ENCODE measurements around the gene SYT11.

Gene SYT11

DNA sequence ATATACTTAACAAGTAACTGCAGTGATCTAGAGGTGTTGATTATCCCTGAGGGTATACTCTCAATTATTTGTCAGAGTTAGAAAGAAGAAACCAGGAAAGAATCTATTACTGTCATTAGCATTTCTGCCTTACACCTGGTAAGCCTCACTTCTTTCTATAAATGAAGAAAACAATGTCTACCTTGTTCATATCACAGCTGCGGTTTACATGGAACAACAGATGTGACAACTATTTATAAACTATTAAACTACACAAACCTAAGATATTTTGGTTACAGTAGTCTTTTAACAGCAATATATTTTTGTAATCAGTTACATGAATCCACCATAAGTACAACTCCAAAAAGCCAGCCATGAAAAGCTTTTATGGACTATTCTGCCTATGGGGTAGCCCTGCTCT lies 43.0 kb upstream of the SYT11 start:
- Histone ChIP-seq H3K4me2 (ENCODE audit: low read depth, low read length) (peak overlapping the region; percentile 51), H3F3A (ENCODE audit: insufficient read depth, low read length) (peaks cover 19% of the 10 kb centered on the region), H3K4me1 (ENCODE audit: low read length) (peaks cover 25% of the 10 kb centered on the region), H3K36me3 (replicated peaks; ENCODE audit: insufficient read depth, low read length) (peaks cover 29% of the 10 kb centered on the region), H4K20me1 (ENCODE audit: insufficient read depth, low read length) (no peaks in the 10 kb centered on the region), H2AFZ (ENCODE audit: low read length) (no peak overlapping the region), H3K4me3 (ENCODE audit: low read length) (peak overlapping the region; percentile 25), H3K9me2 (replicated peaks; ENCODE audit: insufficient read depth, low read length) (no peaks in the 10 kb centered on the region), H3K9me3 (replicated peaks; ENCODE audit: insufficient read depth, low read length) (no peaks in the 10 kb centered on the region), H3K9ac (ENCODE audit: low read length) (peak overlapping the region; percentile 21; the same call in 1 of the 2 replicates), H3K27ac (ENCODE audit: low read length) (peak overlapping the region; percentile 73), H3K27me3 (replicated peaks; ENCODE audit: insufficient read depth, low read length) (no peaks in the 10 kb centered on the region), H3K79me2 (ENCODE audit: low read length) (0 out of 2 replicates have a peak, but pooled peaks cover 4% of the 10 kb centered on the region)
- DNase-seq, result peak; percentile 67
- TF ChIP-seq EZH2 (optimal IDR thresholded peaks at IDR 0.05; ENCODE audit: low read depth, low read length), result no peak
- no peak for TF ChIP-seq EZH2phosphoT487 (IDR thresholded peaks at IDR 0.05; ENCODE audit: low read length)
- TF ChIP-seq CTCF (IDR thresholded peaks at IDR 0.05; ENCODE audit: low read length), result no peak

DNA sequence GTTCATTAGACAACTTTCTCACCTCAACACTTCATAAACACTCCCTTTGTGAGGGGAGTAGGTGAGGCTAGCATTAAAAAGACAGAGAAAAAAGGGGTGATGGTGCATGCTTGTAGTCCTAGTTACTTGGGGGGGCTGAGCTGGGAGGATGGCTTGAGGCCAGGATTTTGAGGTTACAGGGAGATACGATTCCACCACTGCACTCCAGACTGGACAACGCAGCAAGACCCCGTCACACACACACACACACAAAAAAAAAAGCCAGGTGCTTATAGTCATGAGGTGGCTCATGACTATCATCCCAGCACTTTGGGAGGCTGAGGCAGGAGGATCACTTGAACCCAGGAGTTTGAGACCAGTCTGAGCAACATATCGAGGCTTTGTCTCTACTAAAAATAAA lies 31.9 kb upstream of the SYT11 start:
- Histone ChIP-seq H3K36me3 (replicated peaks; ENCODE audit: insufficient read depth, low read length) (no peaks in the 10 kb centered on the region; the same call in 1 of the 2 replicates), H3K4me3 (ENCODE audit: low read length) (no peak overlapping the region), H3K27ac (ENCODE audit: low read length) (no peak overlapping the region), H3F3A (ENCODE audit: insufficient read depth, low read length) (no peaks in the 10 kb centered on the region), H3K4me1 (ENCODE audit: low read length) (no peaks in the 10 kb centered on the region), H3K79me2 (ENCODE audit: low read length) (peaks cover 3% of the 10 kb centered on the region; the same call in 1 of the 2 replicates), H4K20me1 (ENCODE audit: insufficient read depth, low read length) (no peaks in the 10 kb centered on the region), H2AFZ (ENCODE audit: low read length) (no peak overlapping the region), H3K27me3 (replicated peaks; ENCODE audit: insufficient read depth, low read length) (no peaks in the 10 kb centered on the region), H3K4me2 (ENCODE audit: low read depth, low read length) (no peak overlapping the region), H3K9ac (ENCODE audit: low read length) (no peak overlapping the region), H3K9me2 (replicated peaks; ENCODE audit: insufficient read depth, low read length) (no peaks in the 10 kb centered on the region), H3K9me3 (replicated peaks; ENCODE audit: insufficient read depth, low read length) (no peaks in the 10 kb centered on the region)
- TF ChIP-seq EZH2phosphoT487 (IDR thresholded peaks at IDR 0.05; ENCODE audit: low read length) (no peak), CTCF (IDR thresholded peaks at IDR 0.05; ENCODE audit: low read length) (no peak)
- no peak for DNase-seq

DNA sequence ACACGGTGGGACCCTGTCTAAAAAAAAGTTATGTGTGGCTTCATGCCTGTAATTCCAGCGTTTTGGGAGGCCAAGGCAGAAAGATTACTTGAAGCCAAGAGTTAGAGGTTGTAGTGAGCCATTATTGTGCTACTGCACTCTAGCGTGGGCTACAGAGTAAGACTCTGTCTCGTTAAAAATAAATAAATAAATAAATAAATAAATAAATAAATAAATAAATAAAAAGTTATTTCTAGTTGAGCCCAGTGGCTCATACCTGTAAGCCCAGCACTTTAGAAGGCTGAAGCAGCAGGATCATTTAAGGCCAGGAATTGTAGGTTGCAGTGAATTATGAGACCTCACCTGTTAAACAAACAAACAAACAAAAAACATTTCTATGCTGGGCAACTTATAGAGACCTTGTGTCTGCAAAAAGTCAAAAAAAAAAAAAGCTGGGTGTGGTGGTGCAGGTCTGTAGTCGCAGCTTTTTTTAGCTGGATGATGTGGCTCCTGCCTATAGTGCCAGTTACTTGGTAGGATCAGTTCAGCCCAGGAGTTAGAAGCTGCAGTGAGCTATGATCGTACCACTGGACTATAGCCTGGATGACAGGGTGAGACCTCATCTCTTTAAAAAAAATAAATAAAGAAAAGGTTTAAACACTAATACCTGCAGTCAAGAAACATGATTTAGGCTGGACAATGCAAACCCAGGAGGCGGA lies 27.9 kb upstream of the SYT11 start:
- Histone ChIP-seq H3K27me3 (replicated peaks; ENCODE audit: insufficient read depth, low read length) (no peaks in the 10 kb centered on the region), H2AFZ (ENCODE audit: low read length) (no peak overlapping the region), H3K4me2 (ENCODE audit: low read depth, low read length) (no peak overlapping the region), H3K27ac (ENCODE audit: low read length) (no peak overlapping the region), H3K9ac (ENCODE audit: low read length) (no peak overlapping the region), H3K4me1 (ENCODE audit: low read length) (no peaks in the 10 kb centered on the region), H4K20me1 (ENCODE audit: insufficient read depth, low read length) (no peaks in the 10 kb centered on the region), H3K4me3 (ENCODE audit: low read length) (no peak overlapping the region), H3K79me2 (ENCODE audit: low read length) (peaks cover 3% of the 10 kb centered on the region; the same call in 1 of the 2 replicates), H3K9me2 (replicated peaks; ENCODE audit: insufficient read depth, low read length) (no peaks in the 10 kb centered on the region), H3K9me3 (replicated peaks; ENCODE audit: insufficient read depth, low read length) (no peaks in the 10 kb centered on the region), H3K36me3 (replicated peaks; ENCODE audit: insufficient read depth, low read length) (no peaks in the 10 kb centered on the region), H3F3A (ENCODE audit: insufficient read depth, low read length) (no peaks in the 10 kb centered on the region)
- DNase-seq, result no peak
- TF ChIP-seq EZH2phosphoT487 (IDR thresholded peaks at IDR 0.05; ENCODE audit: low read length), result no peak
- TF ChIP-seq EZH2 (optimal IDR thresholded peaks at IDR 0.05; ENCODE audit: low read depth, low read length), result no peak
- no peak for TF ChIP-seq CTCF (IDR thresholded peaks at IDR 0.05; ENCODE audit: low read length)
